Keratinocyte (primary cell): ENCODE measurements around the gene KDM8. TPM values are rescaled to one million over a fixed set of nuclear protein-coding genes. Genes with fewer than 3 reads are reported as not detected.

Experiments used
- DNase-seq: peaks from one replicate; pipeline ENCODE4 v3.0.0-alpha.2; 2011; ENCODE audit warnings: low read depth, missing footprints, low spot score
- FAIRE-seq: peaks from 2 replicates; lab custom pipeline; 2011; peaks lifted over from hg19 to GRCh38; lab: Jason Lieb, UNC
- H2AFZ ChIP-seq: 2 replicates; pipeline ENCODE4 v1.6.0; 2012; ENCODE audit warnings: low read length, control low read depth, inconsistent platforms; ENCODE audit not compliant: control insufficient read depth
- H3K27ac ChIP-seq: 2 replicates; pipeline ENCODE4 v1.5.1; 2011; ENCODE audit warnings: low read length; ENCODE audit not compliant: control insufficient read depth, insufficient read depth
- H3K27me3 ChIP-seq: 3 replicates; pipeline ENCODE4 v1.6.0; 2011; ENCODE audit warnings: low read length; ENCODE audit not compliant: control insufficient read depth, insufficient read depth; ENCODE audit errors: extremely low read depth
- H3K36me3 ChIP-seq, 2 experiments: 2 replicates in 1 of 2; 3 replicates in 1 of 2; pipeline ENCODE4 v1.5.1; 2011; ENCODE audit warnings: low read length in 2 of 2, mild to moderate bottlenecking in 1 of 2; ENCODE audit not compliant: control insufficient read depth in 2 of 2, insufficient read depth in 2 of 2; ENCODE audit errors: extremely low read depth in 1 of 2
- H3K4me1 ChIP-seq: 3 replicates; pipeline ENCODE4 v1.5.1; 2011; ENCODE audit warnings: low read length; ENCODE audit not compliant: control insufficient read depth, insufficient read depth; ENCODE audit errors: extremely low read depth
- H3K4me2 ChIP-seq: 3 replicates; pipeline ENCODE4 v1.6.0; 2011; ENCODE audit warnings: low read depth, low read length; ENCODE audit not compliant: control insufficient read depth, insufficient read depth; ENCODE audit errors: extremely low read depth
- H3K4me3 ChIP-seq, 3 experiments: fragments of 200-600 bp in 1 of 3; sonication (generic) in 1 of 3; 2 replicates in 2 of 3; 3 replicates in 1 of 3; pipeline ENCODE4 v1.5.1; 2011 to 2016; ENCODE audit warnings: low read length in 3 of 3, mild to moderate bottlenecking in 3 of 3, control low read depth in 2 of 3, inconsistent platforms in 1 of 3, low read depth in 1 of 3, mixed read lengths in 1 of 3, mixed run types in 1 of 3, moderate library complexity in 1 of 3; ENCODE audit not compliant: control insufficient read depth in 2 of 3, insufficient read depth in 2 of 3; ENCODE audit errors: extremely low read depth in 1 of 3
- H3K79me2 ChIP-seq: 2 replicates; pipeline ENCODE4 v1.6.0; 2012; ENCODE audit warnings: low read length; ENCODE audit not compliant: control insufficient read depth, insufficient read depth
- H3K9ac ChIP-seq: 3 replicates; pipeline ENCODE4 v1.6.0; 2011; ENCODE audit warnings: low read length; ENCODE audit not compliant: control insufficient read depth, insufficient read depth; ENCODE audit errors: extremely low read depth
- H3K9me1 ChIP-seq: 3 replicates; pipeline ENCODE4 v1.6.0; 2011; ENCODE audit warnings: low read length; ENCODE audit not compliant: control insufficient read depth, insufficient read depth; ENCODE audit errors: extremely low read depth
- H3K9me3 ChIP-seq: 2 replicates; pipeline ENCODE4 v1.5.1; 2012; ENCODE audit warnings: low read depth, low read length; ENCODE audit not compliant: control insufficient read depth
- H4K20me1 ChIP-seq: 3 replicates; pipeline ENCODE4 v1.6.0; 2011; ENCODE audit warnings: low read length; ENCODE audit not compliant: control insufficient read depth, insufficient read depth; ENCODE audit errors: extremely low read depth
- EZH2 ChIP-seq: IDR thresholded peaks from one replicate; pipeline ENCODE4 v1.6.1; 2012; ENCODE audit warnings: inconsistent platforms, mild to moderate bottlenecking, low read length, moderate library complexity
- dilution Hi-C: fragments of 300-500 bp; cut with MboI; formaldehyde crosslinking; loops from one replicate; pipeline ENCODE4 v1.7.0; 2020; ENCODE audit warnings: low sequenced_read_pairs; ENCODE audit not compliant: extremely low pct_ligation_motif_present
- polyA plus RNA-seq, 5 experiments: library from polyadenylated mRNA; depleted of rRNA in 3 of 5; stranded (reverse) in 3 of 5; stranded (forward) in 1 of 5; unstranded in 1 of 5; fragments of >200 nt; gene quantifications; 1 replicate in 1 of 5; 2 replicates in 3 of 5; 3 replicates in 1 of 5; pipeline versions ENCODE4 v1.2.1 to v1.2.3, GENCODE V29; 2011 to 2012; ENCODE audit warnings: missing spikeins in 2 of 5, low read depth in 1 of 5, low replicate concordance in 1 of 5
- TF ChIP-seq, protein P1 (sequence below), 3 experiments: IDR thresholded peaks in 1 of 3; conservative IDR thresholded peaks in 1 of 3; optimal IDR thresholded peaks in 1 of 3; 2 replicates in 2 of 3; 3 replicates in 1 of 3; pipeline versions ENCODE3 to v1.5.1; 2011; ENCODE audit warnings: low read length in 3 of 3, mild to moderate bottlenecking in 3 of 3, moderate library complexity in 2 of 3, control low read depth in 1 of 3, inconsistent platforms in 1 of 3; ENCODE audit not compliant: insufficient read depth in 2 of 3; ENCODE audit errors: extremely low read depth in 1 of 3

The KDM8 gene
- polyA plus RNA-seq, 1 donor (not counting 4 experiments of a cell fraction or from before 2014, with no cell fraction given) = 1.5 TPM

DNA sequence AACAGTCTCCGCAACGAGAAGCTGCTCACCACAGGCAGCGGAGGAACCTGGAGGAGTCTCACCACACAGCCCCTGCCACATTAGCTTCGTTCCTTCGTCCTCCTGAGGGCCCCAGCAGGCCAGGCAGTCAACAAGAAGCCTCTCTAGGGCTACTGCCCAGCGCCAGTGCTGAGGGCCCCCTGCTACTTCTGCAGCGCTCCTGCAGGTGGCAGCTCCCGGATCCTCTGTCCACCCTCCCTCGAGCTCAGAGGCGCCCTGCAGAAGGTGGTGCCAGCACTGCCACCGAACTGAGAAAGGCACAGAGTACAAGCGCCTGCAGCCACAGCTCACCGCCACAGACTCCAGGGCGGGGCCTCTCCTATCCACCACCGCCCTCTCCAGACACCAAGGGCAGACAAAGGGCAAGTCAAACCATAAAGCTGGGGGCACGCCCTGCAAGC, 27.3 kb downstream of the KDM8 start:
- no peak for FAIRE-seq
- DNase-seq = no peak
- Histone ChIP-seq H3K9me1 (no peaks in the 10 kb centered on the region), H2AFZ (no peak overlapping the region), H3K9me3 (no peaks in the 10 kb centered on the region), H3K27me3 (no peaks in the 10 kb centered on the region), H3K4me3 (no peak overlapping the region), H3K79me2 (no peaks in the 10 kb centered on the region), H3K4me1 (peaks cover 21% of the 10 kb centered on the region), H3K9ac (no peak overlapping the region), H3K27ac (no peak overlapping the region), H3K4me2 (no peak overlapping the region), H4K20me1 (no peaks in the 10 kb centered on the region), H3K36me3 (peaks cover 18 to 24% of the 10 kb centered on the region in 2 experiments)
- no peak for TF ChIP-seq EZH2
- TF ChIP-seq, protein P1, sequence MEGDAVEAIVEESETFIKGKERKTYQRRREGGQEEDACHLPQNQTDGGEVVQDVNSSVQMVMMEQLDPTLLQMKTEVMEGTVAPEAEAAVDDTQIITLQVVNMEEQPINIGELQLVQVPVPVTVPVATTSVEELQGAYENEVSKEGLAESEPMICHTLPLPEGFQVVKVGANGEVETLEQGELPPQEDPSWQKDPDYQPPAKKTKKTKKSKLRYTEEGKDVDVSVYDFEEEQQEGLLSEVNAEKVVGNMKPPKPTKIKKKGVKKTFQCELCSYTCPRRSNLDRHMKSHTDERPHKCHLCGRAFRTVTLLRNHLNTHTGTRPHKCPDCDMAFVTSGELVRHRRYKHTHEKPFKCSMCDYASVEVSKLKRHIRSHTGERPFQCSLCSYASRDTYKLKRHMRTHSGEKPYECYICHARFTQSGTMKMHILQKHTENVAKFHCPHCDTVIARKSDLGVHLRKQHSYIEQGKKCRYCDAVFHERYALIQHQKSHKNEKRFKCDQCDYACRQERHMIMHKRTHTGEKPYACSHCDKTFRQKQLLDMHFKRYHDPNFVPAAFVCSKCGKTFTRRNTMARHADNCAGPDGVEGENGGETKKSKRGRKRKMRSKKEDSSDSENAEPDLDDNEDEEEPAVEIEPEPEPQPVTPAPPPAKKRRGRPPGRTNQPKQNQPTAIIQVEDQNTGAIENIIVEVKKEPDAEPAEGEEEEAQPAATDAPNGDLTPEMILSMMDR (optimal IDR thresholded peaks at IDR 0.05 in 1 of 3, IDR thresholded peaks at IDR 0.05 in 1 of 3, conservative IDR thresholded peaks at IDR 0.05 in 1 of 3; ENCODE audit: extremely low read depth in 1 of 3, insufficient read depth in 2 of 3, low read length in 3 of 3) = no peak
- dilution Hi-C loops = no loop called here

DNA sequence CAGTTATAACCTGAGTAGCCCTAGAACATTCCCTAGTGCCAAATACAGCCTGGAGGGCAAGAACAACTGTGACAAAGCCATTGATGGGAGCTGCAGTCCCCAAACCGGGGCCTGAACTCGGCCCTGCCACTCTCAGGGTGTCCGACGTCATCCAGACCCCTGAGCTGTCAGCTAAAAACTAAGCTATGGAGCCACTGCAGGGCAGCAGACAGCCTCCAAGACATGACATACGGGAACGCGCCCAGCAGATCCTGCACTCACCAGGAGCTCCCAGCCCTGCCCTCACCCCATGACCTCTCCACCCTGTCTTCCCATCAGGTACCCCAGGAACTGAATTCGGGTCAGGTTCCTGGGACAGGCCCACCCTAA, 28.4 kb downstream of the KDM8 start:
- Histone ChIP-seq H3K79me2 (no peaks in the 10 kb centered on the region), H3K9me3 (no peaks in the 10 kb centered on the region), H4K20me1 (no peaks in the 10 kb centered on the region), H3K4me2 (no peak overlapping the region), H3K9me1 (no peaks in the 10 kb centered on the region), H3K4me1 (peaks cover 19% of the 10 kb centered on the region), H3K27ac (no peak overlapping the region), H3K36me3 (peaks cover 18 to 23% of the 10 kb centered on the region in 2 experiments), H3K9ac (no peak overlapping the region), H2AFZ (no peak overlapping the region), H3K27me3 (no peaks in the 10 kb centered on the region), H3K4me3 (no peak overlapping the region)
- FAIRE-seq (no peak), DNase-seq (no peak)
- dilution Hi-C loops = no loop called here
- TF ChIP-seq, protein P1 (optimal IDR thresholded peaks at IDR 0.05 in 1 of 3, IDR thresholded peaks at IDR 0.05 in 1 of 3, conservative IDR thresholded peaks at IDR 0.05 in 1 of 3; ENCODE audit: extremely low read depth in 1 of 3, insufficient read depth in 2 of 3, low read length in 3 of 3) = no peak
- no peak for TF ChIP-seq EZH2
